IPS-11a (cell line): ENCODE results near the gene PTPRG.
A peak's percentile ranks its signal among the peaks of the same experiment; 100 is the strongest.

Experiments
- H3K4me3 ChIP-seq: one replicate; pipeline ENCODE4 v1.5.1; 2013; ENCODE audit warnings: low read depth, low read length, control low read depth

The PTPRG gene

GRCh38 chr3:61562042-61562720, 810 bp downstream of the PTPRG start:
- H3K4me3 ChIP-seq = peak overlapping the region; percentile 91

- H3K4me3 ChIP-seq = peak overlapping the region; percentile 91
These were observed 1.4 kb downstream of the PTPRG start for GRCh38 chr3:61562721-61563312.

GRCh38 chr3:61563313-61564271, 2.2 kb downstream of the PTPRG start:
- peak overlapping the region; percentile 91 for H3K4me3 ChIP-seq

- peak overlapping the region; percentile 91 for H3K4me3 ChIP-seq
These were observed 3.2 kb downstream of the PTPRG start for GRCh38 chr3:61564395-61565059.

- no peak overlapping the region for H3K4me3 ChIP-seq
These were observed 4.2 kb downstream of the PTPRG start for GRCh38 chr3:61565569-61565968.

- H3K4me3 ChIP-seq = no peak overlapping the region
These were observed 6.8 kb downstream of the PTPRG start for GRCh38 chr3:61568127-61568526.

- no peak overlapping the region for H3K4me3 ChIP-seq
These were observed 8.6 kb downstream of the PTPRG start for GRCh38 chr3:61569856-61570580.

- no peak overlapping the region for H3K4me3 ChIP-seq
These were observed 9.4 kb downstream of the PTPRG start for GRCh38 chr3:61570813-61571212.

GRCh38 chr3:61571516-61572336, 10.4 kb downstream of the PTPRG start:
- no peak overlapping the region for H3K4me3 ChIP-seq

GRCh38 chr3:61572879-61573278, 11.5 kb downstream of the PTPRG start:
- H3K4me3 ChIP-seq = no peak overlapping the region

GRCh38 chr3:61573441-61573840, 12.1 kb downstream of the PTPRG start:
- no peak overlapping the region for H3K4me3 ChIP-seq

- no peak overlapping the region for H3K4me3 ChIP-seq
These were observed 13.5 kb downstream of the PTPRG start for GRCh38 chr3:61574854-61575253.

GRCh38 chr3:61575893-61576292, 14.5 kb downstream of the PTPRG start:
- H3K4me3 ChIP-seq = no peak overlapping the region

GRCh38 chr3:61577760-61578159, 16.4 kb downstream of the PTPRG start:
- no peak overlapping the region for H3K4me3 ChIP-seq

- H3K4me3 ChIP-seq = no peak overlapping the region
These were observed 17.4 kb downstream of the PTPRG start for GRCh38 chr3:61578667-61579367.

- H3K4me3 ChIP-seq = no peak overlapping the region
These were observed 18.3 kb downstream of the PTPRG start for GRCh38 chr3:61579685-61580084.

- no peak overlapping the region for H3K4me3 ChIP-seq
These were observed 19.7 kb downstream of the PTPRG start for GRCh38 chr3:61580982-61581643.

GRCh38 chr3:61582287-61582686, 20.9 kb downstream of the PTPRG start:
- H3K4me3 ChIP-seq = no peak overlapping the region
